Measurements from ENCODE around the gene DNASE1.

- no peak for TF ChIP-seq ZNF396 (CRISPR knock-in tag; IDR thresholded peaks at IDR 0.05; ENCODE audit: borderline replicate concordance)
- TF ChIP-seq, protein P1, sequence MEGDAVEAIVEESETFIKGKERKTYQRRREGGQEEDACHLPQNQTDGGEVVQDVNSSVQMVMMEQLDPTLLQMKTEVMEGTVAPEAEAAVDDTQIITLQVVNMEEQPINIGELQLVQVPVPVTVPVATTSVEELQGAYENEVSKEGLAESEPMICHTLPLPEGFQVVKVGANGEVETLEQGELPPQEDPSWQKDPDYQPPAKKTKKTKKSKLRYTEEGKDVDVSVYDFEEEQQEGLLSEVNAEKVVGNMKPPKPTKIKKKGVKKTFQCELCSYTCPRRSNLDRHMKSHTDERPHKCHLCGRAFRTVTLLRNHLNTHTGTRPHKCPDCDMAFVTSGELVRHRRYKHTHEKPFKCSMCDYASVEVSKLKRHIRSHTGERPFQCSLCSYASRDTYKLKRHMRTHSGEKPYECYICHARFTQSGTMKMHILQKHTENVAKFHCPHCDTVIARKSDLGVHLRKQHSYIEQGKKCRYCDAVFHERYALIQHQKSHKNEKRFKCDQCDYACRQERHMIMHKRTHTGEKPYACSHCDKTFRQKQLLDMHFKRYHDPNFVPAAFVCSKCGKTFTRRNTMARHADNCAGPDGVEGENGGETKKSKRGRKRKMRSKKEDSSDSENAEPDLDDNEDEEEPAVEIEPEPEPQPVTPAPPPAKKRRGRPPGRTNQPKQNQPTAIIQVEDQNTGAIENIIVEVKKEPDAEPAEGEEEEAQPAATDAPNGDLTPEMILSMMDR (IDR thresholded peaks at IDR 0.05) = no peak
- TF ChIP-seq USF1 (CRISPR knock-in tag; IDR thresholded peaks at IDR 0.05) = no peak
- no peak for TF ChIP-seq ZNF512 (CRISPR knock-in tag; IDR thresholded peaks at IDR 0.05; ENCODE audit: borderline replicate concordance)
- TF ChIP-seq ZNF138 (CRISPR knock-in tag; conservative IDR thresholded peaks at IDR 0.05) = no peak
- TF ChIP-seq CREB1 (CRISPR knock-in tag; IDR thresholded peaks at IDR 0.05) = no peak
These were observed 12.6 kb upstream of the DNASE1 start for GRCh38 chr16:3641801-3642396.

Data from WTC11 (cell line).